GM21737 (cell line): Measurements from ENCODE around the gene TP53BP1.
"Not testable (repeated sequence)": the region's sequence is repeated elsewhere in the genome, so short reads cannot be mapped to it uniquely, and the experiment has no call there.

Source experiments
- ATAC-seq: cut with Tn5 transposase; IDR thresholded peaks from one replicate; pipeline ENCODE4 v1.9.1; 2021; ENCODE audit warnings: mild to moderate bottlenecking, moderate library complexity; ENCODE audit not compliant: unreplicated experiment

TP53BP1 gene, protein sequence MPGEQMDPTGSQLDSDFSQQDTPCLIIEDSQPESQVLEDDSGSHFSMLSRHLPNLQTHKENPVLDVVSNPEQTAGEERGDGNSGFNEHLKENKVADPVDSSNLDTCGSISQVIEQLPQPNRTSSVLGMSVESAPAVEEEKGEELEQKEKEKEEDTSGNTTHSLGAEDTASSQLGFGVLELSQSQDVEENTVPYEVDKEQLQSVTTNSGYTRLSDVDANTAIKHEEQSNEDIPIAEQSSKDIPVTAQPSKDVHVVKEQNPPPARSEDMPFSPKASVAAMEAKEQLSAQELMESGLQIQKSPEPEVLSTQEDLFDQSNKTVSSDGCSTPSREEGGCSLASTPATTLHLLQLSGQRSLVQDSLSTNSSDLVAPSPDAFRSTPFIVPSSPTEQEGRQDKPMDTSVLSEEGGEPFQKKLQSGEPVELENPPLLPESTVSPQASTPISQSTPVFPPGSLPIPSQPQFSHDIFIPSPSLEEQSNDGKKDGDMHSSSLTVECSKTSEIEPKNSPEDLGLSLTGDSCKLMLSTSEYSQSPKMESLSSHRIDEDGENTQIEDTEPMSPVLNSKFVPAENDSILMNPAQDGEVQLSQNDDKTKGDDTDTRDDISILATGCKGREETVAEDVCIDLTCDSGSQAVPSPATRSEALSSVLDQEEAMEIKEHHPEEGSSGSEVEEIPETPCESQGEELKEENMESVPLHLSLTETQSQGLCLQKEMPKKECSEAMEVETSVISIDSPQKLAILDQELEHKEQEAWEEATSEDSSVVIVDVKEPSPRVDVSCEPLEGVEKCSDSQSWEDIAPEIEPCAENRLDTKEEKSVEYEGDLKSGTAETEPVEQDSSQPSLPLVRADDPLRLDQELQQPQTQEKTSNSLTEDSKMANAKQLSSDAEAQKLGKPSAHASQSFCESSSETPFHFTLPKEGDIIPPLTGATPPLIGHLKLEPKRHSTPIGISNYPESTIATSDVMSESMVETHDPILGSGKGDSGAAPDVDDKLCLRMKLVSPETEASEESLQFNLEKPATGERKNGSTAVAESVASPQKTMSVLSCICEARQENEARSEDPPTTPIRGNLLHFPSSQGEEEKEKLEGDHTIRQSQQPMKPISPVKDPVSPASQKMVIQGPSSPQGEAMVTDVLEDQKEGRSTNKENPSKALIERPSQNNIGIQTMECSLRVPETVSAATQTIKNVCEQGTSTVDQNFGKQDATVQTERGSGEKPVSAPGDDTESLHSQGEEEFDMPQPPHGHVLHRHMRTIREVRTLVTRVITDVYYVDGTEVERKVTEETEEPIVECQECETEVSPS (N-terminal part only)

DNA sequence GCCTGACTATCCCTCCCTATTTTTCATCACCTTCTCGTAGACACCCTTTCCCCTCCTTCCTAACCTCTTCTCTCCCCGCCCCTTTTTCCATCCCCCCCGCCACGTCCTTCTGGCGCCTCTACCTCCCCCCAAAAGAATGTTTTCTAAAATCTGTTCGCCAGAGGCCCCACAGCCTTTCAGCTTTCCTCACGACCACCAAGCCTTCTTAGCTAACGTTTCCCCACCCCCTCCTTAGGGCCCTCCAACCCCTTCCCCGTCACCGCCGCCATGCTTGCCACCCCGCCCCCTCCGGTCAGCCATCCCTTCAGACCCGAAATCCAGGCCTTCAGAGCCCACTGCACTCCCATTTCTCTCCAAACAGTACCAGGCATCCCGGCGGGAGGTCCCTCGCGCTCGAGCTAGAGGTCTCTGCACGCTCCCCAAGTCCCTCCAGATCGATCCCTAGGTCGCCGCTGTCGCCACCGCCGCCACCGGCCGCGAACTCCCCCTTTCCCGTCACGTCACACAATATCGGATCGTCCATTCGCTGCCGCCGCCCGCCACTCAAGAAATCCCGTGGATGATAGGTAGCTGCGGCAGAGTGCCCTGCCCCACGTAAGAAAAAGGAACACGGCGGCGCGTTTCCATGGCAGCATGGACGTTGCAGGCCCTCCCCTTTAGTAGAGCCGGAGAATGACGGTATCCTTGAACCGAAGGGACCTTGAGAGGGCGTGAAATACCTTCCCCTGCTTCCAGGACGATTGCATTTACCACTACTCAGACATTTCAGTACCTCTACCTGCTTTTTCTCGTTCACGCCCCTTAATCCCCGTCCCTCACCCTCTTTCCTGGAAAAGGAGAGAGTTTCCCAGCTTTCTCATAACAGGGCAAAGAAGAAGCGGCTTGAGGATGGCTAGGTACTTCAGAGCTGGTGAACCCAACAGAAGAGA lies at the start of gene TP53BP1:
Gene TP53BP1 (minus strand): TSS at position 484 of the 929 bp plus-strand sequence. CDS start 113 bp downstream, at position 371.
- ATAC-seq, result peak; percentile 93

DNA sequence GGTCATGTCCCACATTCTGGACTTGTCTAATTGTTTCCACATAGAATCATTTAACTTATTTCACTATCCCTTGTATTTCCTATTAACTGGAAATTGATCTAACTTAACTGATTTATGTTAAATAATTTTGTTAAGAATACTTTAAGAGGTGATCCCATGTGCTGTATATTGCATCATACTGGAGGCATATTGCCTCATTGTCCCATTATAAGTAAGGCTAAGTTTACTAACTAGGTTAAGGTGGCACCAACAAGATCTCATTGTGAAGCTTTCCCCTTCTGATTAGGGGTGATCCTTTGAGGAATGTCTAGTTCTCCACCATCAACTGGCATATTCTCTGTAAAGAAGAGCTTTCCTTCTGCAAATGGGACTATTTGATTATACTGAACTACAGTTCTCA lies 48.8 kb upstream of the TP53BP1 start:
- no peak for ATAC-seq

DNA sequence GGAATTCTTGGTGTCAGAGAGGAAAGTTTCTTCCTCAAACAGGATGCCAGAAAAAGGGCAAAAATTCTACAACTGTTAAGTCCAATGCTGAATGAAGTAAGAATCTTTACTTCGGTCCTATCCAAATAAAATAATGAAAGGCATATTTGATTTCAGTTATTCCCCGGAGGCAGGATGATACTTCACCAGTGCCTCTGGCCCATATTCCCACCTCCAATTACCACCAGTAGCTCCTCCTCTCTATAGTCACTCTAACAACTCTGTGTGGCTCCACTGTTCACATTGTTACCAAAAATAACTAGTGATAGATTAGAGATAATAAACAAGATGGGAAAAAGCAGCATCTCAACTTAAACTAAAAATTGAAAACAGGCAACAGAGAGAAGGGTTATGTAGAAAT lies 45.1 kb upstream of the TP53BP1 start:
- no peak for ATAC-seq

DNA sequence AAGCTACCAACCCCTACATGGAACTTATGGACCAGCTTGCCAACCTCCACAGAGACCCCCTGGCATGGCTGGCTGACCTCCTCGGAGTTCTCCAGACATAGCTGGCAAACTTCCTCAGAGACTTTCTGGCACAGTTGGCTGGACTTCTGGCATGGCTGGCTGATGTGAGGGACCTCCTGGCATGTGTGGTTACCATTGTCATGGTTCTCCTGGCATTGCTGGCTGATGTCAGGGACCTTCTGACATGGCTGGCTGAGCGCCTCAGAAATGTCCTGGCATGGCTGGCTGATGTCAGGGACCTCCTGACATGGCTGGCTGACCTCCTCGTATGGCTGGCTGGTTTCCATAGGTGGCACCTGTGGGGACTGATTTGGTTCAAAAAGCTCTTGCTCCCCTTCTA lies 41.9 kb upstream of the TP53BP1 start:
- no peak for ATAC-seq

DNA sequence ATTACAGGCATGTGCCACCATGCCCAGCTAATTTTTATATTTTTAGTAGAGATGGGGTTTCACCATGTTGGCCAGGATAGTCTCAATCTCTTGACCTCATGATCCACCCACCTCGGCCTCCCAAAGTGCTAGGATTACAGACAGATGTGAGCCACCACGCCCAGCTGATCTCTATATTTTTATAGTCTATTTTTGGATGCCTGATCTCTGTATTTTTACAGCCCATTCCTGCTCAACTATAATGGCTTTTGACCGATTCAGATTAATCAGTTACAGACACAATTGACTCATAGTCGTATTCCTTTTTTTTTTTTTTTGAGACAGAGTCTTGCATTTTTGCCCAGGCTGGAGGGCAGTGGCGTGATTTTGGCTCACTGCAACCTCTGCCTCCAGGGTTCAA lies 39.9 kb upstream of the TP53BP1 start:
- not testable (repeated sequence) for ATAC-seq

DNA sequence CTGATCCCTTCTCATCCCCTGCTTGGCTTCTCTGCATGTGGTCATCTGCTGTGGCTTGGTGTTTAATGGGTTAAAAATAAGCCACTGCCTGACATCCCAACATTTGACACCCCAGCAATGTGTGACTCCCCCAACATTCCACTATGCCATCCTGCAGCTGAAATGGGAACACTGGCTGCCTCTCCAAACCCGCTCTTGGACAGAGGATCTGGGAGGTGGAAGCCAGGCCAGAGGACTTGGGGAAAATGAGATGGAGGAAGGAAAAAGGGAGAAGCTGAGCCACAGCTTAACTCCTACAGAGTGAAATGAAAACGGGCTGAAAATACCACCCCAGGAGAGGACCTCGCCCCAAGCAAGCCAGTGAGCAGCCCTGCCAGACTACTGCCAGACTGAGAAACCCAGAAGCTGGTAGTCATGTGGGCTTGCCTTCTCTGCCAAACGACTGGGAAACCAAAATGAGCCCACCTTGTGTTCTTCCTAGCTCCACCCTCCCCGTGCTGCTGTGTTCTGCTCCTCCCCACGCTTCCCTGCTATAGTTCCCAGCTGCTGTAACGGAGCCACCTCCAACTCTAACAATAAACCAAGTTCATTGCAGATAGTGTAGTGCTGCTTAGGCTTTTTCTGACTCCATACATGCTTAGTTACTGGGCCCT lies 38.2 kb upstream of the TP53BP1 start:
- no peak for ATAC-seq

DNA sequence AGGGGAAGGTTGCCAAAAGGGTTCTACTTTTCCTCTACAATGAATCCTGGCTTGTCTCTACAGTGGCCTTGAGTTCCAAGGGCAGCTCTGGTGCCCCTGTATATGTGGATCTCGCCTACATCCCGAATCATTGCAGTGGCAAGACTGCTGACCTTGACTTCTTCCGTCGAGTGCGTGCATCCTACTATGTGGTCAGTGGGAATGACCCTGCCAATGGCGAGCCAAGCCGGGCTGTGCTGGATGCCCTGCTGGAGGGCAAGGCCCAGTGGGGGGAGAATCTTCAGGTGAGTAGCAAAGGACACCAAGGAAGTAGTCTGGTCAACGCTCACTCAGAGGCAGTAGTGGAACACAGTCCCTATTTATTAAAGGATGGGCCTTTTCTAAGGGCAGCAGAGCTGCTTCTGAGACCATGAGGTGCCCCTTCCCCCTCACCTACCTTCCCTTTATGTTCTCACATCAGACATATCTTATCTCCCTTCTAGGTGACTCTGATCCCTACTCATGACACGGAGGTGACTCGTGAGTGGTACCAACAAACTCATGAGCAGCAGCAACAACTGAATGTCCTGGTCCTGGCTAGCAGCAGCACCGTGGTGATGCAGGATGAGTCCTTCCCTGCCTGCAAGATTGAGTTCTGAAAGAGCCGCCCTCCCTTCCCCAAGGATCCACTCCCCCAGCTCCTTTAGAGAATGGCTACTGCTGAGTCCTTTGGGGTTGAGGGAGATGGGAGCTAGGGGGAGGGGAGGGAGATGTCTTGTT lies 36.8 kb upstream of the TP53BP1 start:
- no peak for ATAC-seq

DNA sequence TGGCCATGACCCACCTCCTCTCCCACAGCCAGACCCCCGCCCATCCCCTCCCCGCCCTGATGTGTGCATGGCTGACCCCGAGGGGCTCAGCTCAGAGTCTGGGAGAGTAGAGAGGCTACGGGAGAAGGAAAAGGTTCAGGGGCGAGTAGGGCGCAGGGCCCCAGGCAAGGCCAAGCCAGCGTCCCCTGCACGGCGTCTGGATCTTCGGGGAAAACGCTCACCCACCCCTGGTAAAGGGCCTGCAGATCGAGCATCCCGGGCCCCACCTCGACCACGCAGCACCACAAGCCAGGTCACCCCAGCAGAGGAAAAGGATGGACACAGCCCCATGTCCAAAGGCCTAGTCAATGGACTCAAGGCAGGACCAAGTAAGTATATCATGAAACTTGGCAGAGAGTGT lies 36.2 kb upstream of the TP53BP1 start:
- no peak for ATAC-seq

DNA sequence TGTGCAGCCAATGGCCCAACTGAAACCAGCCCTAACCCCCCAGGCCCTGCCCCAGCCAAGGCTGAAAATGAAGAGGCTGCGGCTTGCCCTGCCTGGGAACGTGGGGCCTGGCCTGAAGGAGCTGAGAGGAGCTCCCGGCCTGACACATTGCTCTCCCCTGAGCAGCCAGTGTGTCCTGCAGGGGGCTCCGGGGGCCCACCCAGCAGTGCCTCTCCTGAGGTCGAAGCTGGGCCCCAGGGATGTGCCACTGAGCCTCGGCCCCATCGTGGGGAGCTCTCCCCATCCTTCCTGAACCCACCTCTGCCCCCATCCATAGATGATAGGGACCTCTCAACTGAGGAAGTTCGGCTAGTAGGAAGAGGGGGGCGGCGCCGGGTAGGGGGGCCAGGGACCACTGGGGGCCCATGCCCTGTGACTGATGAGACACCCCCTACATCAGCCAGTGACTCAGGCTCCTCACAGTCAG lies 35.6 kb upstream of the TP53BP1 start:
- no peak for ATAC-seq

DNA sequence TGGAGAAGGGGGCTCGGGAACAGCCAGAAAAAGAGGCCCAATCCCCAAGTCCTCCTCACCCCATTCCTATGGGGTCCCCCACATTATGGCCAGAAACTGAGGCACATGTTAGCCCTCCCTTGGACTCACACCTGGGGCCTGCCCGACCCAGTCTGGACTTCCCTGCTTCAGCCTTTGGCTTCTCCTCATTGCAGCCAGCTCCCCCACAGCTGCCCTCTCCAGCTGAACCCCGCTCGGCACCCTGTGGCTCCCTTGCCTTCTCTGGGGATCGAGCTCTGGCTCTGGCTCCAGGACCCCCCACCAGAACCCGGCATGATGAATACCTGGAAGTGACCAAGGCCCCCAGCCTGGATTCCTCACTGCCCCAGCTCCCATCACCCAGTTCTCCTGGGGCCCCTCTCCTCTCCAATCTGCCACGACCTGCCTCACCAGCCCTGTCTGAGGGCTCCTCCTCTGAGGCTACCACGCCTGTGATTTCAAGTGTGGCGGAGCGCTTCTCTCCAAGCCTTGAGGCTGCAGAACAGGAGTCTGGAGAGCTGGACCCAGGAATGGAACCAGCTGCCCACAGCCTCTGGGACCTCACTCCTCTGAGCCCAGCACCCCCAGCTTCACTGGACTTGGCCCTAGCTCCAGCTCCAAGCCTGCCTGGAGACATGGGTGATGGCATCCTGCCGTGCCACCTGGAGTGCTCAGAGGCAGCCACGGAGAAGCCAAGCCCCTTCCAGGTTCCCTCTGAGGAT lies 35.0 kb upstream of the TP53BP1 start:
- ATAC-seq, result no peak

DNA sequence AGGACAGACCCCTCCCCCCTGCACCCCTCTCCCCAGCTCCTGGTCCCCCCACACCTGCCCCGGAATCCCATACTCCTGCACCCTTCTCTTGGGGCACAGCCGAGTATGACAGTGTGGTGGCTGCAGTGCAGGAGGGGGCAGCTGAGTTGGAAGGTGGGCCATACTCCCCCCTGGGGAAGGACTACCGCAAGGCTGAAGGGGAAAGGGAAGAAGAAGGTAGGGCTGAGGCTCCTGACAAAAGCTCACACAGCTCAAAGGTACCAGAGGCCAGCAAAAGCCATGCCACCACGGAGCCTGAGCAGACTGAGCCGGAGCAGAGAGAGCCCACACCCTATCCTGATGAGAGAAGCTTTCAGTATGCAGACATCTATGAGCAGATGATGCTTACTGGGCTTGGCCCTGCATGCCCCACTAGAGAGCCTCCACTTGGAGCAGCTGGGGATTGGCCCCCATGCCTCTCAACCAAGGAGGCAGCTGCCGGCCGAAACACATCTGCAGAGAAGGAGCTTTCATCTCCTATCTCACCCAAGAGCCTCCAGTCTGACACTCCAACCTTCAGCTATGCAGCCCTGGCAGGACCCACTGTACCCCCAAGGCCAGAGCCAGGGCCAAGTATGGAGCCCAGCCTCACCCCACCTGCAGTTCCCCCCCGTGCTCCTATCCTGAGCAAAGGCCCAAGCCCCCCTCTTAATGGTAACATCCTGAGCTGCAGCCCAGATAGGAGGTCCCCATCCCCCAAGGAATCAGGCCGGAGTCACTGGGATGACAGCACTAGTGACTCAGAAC lies 34.3 kb upstream of the TP53BP1 start:
- ATAC-seq, result no peak

DNA sequence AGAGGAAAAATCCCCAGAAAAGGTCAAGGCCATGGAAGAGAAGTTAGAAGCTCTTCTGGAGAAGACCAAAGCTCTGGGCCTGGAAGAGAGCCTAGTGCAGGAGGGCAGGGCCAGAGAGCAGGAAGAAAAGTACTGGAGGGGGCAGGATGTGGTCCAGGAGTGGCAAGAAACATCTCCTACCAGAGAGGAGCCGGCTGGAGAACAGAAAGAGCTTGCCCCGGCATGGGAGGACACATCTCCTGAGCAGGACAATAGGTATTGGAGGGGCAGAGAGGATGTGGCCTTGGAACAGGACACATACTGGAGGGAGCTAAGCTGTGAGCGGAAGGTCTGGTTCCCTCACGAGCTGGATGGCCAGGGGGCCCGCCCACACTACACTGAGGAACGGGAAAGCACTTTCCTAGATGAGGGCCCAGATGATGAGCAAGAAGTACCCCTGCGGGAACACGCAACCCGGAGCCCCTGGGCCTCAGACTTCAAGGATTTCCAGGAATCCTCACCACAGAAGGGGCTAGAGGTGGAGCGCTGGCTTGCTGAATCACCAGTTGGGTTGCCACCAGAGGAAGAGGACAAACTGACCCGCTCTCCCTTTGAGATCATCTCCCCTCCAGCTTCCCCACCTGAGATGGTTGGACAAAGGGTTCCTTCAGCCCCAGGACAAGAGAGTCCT lies 33.4 kb upstream of the TP53BP1 start:
- no peak for ATAC-seq

DNA sequence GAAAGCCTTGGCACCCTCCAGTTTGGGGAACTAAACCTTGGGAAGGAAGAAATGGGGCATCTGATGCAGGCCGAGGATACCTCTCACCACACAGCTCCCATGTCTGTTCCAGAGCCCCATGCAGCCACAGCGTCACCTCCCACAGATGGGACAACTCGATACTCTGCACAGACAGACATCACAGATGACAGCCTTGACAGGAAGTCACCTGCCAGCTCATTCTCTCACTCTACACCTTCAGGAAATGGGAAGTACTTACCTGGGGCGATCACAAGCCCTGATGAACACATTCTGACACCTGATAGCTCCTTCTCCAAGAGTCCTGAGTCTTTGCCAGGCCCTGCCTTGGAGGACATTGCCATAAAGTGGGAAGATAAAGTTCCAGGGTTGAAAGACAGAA lies 32.2 kb upstream of the TP53BP1 start:
- ATAC-seq, result no peak

DNA sequence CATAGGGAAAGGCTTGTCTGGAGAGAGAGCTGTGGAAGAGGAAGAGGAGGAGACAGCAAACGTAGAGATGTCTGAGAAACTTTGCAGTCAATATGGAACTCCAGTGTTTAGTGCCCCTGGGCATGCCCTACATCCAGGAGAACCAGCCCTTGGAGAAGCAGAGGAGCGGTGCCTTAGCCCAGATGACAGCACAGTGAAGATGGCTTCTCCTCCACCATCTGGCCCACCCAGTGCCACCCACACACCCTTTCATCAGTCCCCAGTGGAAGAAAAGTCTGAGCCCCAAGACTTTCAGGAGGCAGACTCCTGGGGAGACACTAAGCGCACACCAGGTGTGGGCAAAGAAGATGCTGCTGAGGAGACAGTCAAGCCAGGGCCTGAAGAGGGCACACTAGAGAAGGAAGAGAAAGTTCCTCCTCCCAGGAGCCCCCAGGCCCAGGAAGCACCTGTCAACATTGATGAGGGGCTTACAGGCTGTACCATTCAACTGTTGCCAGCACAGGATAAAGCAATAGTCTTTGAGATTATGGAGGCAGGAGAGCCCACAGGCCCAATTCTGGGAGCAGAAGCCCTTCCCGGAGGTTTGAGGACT lies 31.4 kb upstream of the TP53BP1 start:
- no peak for ATAC-seq

DNA sequence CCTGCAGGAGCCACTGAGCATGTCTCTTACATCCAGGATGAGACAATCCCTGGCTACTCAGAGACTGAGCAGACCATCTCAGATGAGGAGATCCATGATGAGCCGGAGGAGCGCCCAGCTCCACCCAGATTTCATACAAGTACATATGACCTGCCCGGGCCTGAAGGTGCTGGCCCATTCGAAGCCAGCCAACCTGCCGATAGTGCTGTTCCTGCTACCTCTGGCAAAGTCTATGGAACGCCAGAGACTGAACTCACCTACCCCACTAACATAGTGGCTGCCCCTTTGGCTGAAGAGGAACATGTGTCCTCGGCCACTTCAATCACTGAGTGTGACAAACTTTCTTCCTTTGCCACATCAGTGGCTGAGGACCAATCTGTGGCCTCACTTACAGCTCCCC lies 30.7 kb upstream of the TP53BP1 start:
- no peak for ATAC-seq

DNA sequence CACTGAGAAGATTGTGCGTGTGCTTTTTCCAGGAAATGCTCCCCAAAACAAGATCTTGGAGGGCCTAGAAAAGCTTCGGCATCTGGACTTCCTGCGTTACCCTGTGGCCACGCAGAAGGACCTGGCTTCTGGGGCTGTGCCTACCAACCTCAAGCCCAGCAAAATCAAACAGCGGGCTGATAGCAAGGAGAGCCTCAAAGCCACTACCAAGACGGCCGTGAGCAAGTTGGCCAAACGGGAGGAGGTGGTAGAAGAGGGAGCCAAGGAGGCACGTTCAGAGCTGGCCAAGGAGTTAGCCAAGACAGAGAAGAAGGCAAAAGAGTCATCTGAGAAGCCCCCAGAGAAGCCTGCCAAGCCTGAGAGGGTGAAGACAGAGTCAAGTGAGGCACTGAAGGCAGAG lies 29.3 kb upstream of the TP53BP1 start:
- ATAC-seq, result no peak
